Activated T-helper 1 cell treated with anti-CD3 and anti-CD28 coated beads, Interleukin-12 subunit alpha, Interleukin-12 subunit beta, Interleukin-2, Interleukin-4 antibody, amounts not matched to agents 30 ng/mL and 10 ng/mL and 1 ng/mL, durations not matched to agents 14 hours and 24 hours and 36 hours (primary cell): ENCODE data around the gene CCDC106. TPM values are rescaled to one million over a fixed set of nuclear protein-coding genes. Genes with fewer than 3 reads are reported as not detected.

Experiments used
- DNase-seq: peaks from one replicate; pipeline ENCODE4 v3.0.0; 2021; ENCODE audit warnings: low spot score
- H3K27ac Mint-ChIP-seq: one replicate; pipeline ENCODE4 v1.8.0; 2021; ENCODE audit warnings: mild to moderate bottlenecking, mixed read lengths
- H3K27me3 Mint-ChIP-seq: one replicate; pipeline ENCODE4 v1.8.0; 2022; ENCODE audit warnings: mild to moderate bottlenecking, moderate library complexity, mixed read lengths; ENCODE audit not compliant: insufficient read depth
- H3K36me3 Mint-ChIP-seq: one replicate; pipeline ENCODE4 v1.8.0; 2021; ENCODE audit warnings: low read depth, mixed read lengths
- H3K4me1 Mint-ChIP-seq: one replicate; pipeline ENCODE4 v1.8.0; 2021; ENCODE audit warnings: low read depth, mixed read lengths
- H3K4me3 Mint-ChIP-seq: one replicate; pipeline ENCODE4 v1.8.0; 2021; ENCODE audit warnings: mild to moderate bottlenecking, moderate library complexity, mixed read lengths
- H3K9me3 Mint-ChIP-seq: one replicate; pipeline ENCODE4 v1.8.0; 2021; ENCODE audit warnings: mixed read lengths
- intact Hi-C: fragments of 100-400 bp; cut with micrococcal nuclease; formaldehyde crosslinking; loops from one replicate; pipeline ENCODE4 v1.15.1; 2024
- total RNA-seq: library from RNA; stranded (reverse); gene quantifications from 2 replicates; pipeline ENCODE4 v1.2.3, GENCODE V29; 2022

Gene CCDC106
- total RNA-seq, 1 donor from 2014 or later, result 7.3 TPM

DNA sequence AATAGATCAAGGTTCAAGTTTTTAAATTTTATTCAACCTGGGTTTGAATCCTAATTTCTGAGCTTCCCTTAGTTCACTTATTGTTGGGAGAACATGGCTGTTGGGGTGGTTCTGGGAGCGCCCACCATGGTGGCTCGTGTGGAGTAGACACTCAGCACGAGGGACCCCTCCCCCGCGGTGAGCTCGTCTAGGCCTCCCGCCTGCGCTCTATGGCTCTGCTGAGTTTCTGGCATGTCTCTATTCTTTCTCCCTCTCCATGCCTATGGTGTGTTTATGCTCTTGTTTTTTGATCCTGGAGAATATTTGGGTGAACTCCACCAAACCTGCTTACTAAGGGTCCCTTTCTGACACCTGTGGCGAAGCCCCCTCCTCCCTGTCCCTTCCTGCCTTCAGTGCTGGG, 25.5 kb downstream of the CCDC106 start:
- intact Hi-C loops, result no loop called here
- H3K27ac Mint-ChIP-seq, result peak overlapping the region; percentile 72
- peaks cover 43% of the 10 kb centered on the region for H3K36me3 Mint-ChIP-seq
- DNase-seq, result no peak
- no peaks in the 10 kb centered on the region for H3K9me3 Mint-ChIP-seq
- no peaks in the 10 kb centered on the region for H3K27me3 Mint-ChIP-seq
- no peak overlapping the region for H3K4me3 Mint-ChIP-seq
- peaks cover 41% of the 10 kb centered on the region for H3K4me1 Mint-ChIP-seq

DNA sequence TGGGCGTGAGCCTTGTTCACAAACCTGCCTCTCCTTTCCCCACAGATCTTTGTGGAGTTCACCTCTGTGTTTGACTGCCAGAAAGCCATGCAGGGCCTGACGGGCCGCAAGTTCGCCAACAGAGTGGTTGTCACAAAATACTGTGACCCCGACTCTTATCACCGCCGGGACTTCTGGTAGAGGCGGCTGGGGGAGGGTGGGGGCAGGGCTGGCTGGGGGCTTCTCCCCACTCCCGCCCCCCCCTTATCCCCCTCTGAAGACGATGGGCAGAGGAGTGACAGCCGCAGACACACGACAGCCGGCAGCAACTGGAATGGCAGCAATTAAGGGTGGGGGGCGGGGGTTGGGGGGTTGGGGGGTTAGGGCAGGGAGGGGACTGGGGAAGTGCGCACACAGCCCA, 25.9 kb downstream of the CCDC106 start:
- intact Hi-C loops, result loop anchor here (2.0 kb wide), 1 partner anchor 39 kb away; no protein-coding TSS in a partner anchor
- peak overlapping the region; percentile 72 for H3K27ac Mint-ChIP-seq
- H3K4me3 Mint-ChIP-seq, result no peak overlapping the region
- peaks cover 47% of the 10 kb centered on the region for H3K36me3 Mint-ChIP-seq
- peaks cover 41% of the 10 kb centered on the region for H3K4me1 Mint-ChIP-seq
- H3K9me3 Mint-ChIP-seq, result no peaks in the 10 kb centered on the region
- no peak for DNase-seq
- H3K27me3 Mint-ChIP-seq, result no peaks in the 10 kb centered on the region

DNA sequence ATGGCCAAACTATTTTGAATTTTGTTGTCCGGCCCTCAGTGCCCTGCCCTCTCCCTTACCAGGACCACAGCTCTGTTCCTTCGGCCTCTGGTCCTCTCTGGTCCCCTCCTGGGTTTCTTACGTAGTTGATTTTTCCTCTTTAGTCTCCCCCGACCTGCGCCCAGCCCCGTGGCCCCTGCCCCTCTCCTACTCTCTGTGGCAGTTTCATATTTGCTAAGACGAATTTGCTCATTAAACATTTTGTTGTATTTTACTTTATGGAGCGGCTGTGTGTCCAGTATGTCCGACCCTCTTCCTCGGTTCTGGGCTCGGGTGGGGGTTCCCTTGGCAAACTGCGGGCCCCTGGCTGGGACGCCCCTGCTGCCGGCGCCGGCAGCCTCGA, 26.4 kb downstream of the CCDC106 start:
- Mint-ChIP-seq H3K4me1 (peaks cover 42% of the 10 kb centered on the region), H3K27me3 (no peaks in the 10 kb centered on the region)
- intact Hi-C loops, result loop anchor here (2.0 kb wide), 1 partner anchor 40 kb away; no protein-coding TSS in a partner anchor

DNA sequence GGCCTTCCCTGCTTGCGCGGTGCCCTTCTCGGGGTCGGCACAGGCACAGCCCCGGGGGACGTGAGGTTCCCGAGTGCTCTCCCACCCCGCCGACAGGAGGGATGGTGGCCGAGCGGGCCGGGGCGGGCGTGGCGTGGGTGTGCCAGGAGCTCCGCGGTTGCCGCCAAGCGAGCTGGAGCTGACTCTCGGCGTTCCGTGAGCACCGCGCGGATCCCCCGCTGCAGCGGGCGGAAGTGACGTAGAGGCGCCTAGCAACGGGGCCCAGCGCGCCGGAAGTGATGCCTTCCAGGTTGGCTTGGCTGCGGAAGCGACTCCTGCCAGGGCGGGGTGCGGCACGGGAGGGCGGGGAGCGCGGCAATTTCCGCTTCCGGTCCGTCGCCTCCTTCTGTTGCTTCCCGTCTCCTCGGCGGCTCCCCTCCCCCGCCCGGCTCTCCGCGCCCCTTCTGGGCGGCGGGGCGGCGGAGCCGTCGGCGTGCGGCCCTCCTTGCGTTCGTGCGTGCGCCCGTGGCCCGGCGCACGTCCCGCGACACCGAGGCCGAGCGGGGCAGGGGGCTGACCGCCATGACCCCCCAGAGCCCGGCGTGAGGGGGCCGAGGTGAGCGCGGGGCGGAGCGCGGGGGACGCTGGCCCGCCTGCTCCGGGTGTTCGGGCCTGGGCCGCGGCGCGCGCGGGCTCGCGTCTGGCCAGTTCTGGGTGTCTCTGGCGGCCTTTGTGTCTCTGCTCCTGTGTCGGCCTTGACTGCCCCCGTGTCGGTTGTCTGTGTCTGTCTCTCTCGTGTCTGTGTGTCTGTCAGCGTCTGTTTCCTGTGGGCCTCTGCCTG, 27.0 kb downstream of the CCDC106 start, which contains the start of gene EPN1:
TSS of gene EPN1 (plus strand) at position 386 of the 820 bp plus-strand sequence. CDS start 3,402 bp downstream, outside the sequence.
- H3K9me3 Mint-ChIP-seq, result no peaks in the 10 kb centered on the region
- no peaks in the 10 kb centered on the region for H3K27me3 Mint-ChIP-seq
- intact Hi-C loops, result loop anchor here (1.0 to 5.0 kb wide), 7 partner anchors 20 to 669 kb away; partner anchors contain the start of genes U2AF2, ZNF444, ZNF581 and ZNF787
- DNase-seq, result peak; percentile 94
- peak within 1 kb of the TSS; percentile 95 for H3K27ac Mint-ChIP-seq
- H3K4me3 Mint-ChIP-seq, result peak within 1 kb of the TSS; percentile 98
- peaks cover 47% of the 10 kb centered on the region for H3K4me1 Mint-ChIP-seq
- peaks cover 50% of the 10 kb centered on the region for H3K36me3 Mint-ChIP-seq

More for the DNA sequence above, 26.4 kb downstream of the CCDC106 start:
- DNase-seq, result no peak
- H3K36me3 Mint-ChIP-seq, result peaks cover 47% of the 10 kb centered on the region
- H3K9me3 Mint-ChIP-seq, result no peaks in the 10 kb centered on the region
- H3K4me3 Mint-ChIP-seq, result peak overlapping the region; percentile 40
- peak overlapping the region; percentile 73 for H3K27ac Mint-ChIP-seq

DNA sequence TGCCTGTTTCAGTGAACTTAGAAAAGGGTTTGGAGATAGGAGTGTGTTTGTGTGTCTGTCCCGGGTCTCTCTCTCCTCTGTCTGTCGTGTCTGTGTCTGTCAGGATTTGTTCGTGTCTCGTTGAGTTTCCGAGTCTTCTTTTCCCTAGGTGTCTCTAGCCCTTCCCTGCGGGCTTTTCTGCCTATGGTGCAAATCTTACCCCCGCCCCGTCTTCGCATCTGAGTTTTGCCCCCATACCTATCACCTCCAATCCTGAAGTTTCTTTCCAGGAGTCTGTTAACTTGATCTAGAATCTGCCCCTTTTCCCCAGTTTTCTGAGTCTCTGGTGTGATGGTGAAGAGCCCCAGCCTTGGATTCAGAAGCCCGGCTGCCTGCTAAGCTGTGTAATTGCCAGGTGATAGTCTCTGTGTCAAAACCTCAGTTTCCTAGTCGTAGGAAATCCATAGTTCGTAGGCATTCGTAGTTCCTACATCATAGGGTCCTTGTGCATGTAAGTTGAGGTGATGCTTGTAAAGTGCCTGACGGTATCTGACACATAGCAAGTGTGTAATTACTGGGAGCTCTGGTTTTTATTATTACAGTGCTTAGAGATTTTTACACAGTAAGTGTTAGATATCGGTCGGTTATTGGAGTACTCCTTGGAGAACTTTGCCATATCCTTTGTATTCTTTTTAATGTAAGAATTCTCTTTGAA, 27.8 kb downstream of the CCDC106 start:
- H3K4me1 Mint-ChIP-seq, result peaks cover 46% of the 10 kb centered on the region
- intact Hi-C loops, result loop anchor here (1.0 to 5.0 kb wide), 7 partner anchors 21 to 670 kb away; partner anchors contain the start of genes U2AF2, ZNF444, ZNF581 and ZNF787
- peaks cover 44% of the 10 kb centered on the region for H3K36me3 Mint-ChIP-seq
- H3K9me3 Mint-ChIP-seq, result no peaks in the 10 kb centered on the region
- H3K4me3 Mint-ChIP-seq, result peak overlapping the region; percentile 98
- H3K27ac Mint-ChIP-seq, result peak overlapping the region; percentile 95
- H3K27me3 Mint-ChIP-seq, result no peaks in the 10 kb centered on the region
- no peak for DNase-seq

DNA sequence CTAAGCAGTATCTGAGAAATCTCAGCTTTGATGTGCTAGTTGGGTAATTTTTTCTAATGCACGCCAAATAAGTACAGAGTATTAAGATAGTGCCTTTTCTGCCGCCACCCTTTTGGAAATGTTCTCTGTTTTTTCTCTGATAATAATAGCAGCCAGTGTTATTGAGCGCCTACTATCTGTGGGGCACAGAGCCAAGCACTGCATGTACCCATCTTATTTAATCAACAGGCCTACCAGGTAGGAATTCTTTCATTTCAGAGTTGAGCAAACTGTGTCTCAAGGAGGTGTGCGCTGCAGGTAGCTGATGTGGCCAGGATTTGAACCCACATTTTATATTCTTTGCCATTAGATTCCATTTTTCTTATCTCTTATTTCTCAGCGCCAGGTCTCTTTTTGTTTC, 28.4 kb downstream of the CCDC106 start:
- intact Hi-C loops, result loop anchor here (5.0 kb wide), 1 partner anchor 446 kb away; the partner anchor contains the start of gene ZNF787
- H3K4me3 Mint-ChIP-seq, result peak overlapping the region; percentile 98
- no peak for DNase-seq
- peaks cover 40% of the 10 kb centered on the region for H3K4me1 Mint-ChIP-seq
- peaks cover 41% of the 10 kb centered on the region for H3K36me3 Mint-ChIP-seq
- no peaks in the 10 kb centered on the region for H3K27me3 Mint-ChIP-seq
- peak overlapping the region; percentile 18 for H3K27ac Mint-ChIP-seq
- no peaks in the 10 kb centered on the region for H3K9me3 Mint-ChIP-seq

DNA sequence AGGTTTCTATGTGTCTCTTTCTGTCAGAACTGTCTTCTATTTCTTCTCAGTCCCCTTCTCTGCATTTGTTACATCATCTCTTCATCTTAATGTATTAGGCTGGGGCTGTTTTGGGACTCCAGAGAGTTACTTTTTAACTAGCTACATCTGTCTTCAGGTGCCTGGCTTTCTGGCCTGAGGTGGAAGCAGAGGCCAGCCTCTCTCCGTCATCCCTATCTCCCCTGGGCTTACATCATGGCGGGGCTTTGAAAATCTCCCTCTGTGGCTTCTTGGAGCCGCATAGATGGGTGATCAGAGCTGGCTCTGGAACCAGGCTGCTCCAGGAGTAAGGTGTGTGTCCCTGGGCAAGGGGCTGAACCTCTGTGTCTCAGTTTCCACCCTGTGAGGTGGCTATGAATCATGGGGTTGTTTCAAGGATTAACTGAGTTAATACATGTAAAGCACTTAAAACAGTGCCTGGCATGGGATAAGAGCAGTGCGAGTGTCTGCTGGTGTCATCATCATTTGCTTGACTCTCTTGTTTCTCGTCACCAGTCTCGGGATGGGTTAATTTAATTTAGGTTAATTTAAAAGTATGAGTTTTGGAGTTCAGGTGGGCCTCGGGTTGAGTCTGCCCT, 29.0 kb downstream of the CCDC106 start:
- peak overlapping the region; percentile 98 for H3K4me3 Mint-ChIP-seq
- H3K9me3 Mint-ChIP-seq, result no peaks in the 10 kb centered on the region
- H3K27ac Mint-ChIP-seq, result peak overlapping the region; percentile 18
- H3K36me3 Mint-ChIP-seq, result peaks cover 40% of the 10 kb centered on the region
- H3K27me3 Mint-ChIP-seq, result no peaks in the 10 kb centered on the region
- H3K4me1 Mint-ChIP-seq, result peaks cover 37% of the 10 kb centered on the region
- intact Hi-C loops, result loop anchor here (5.0 kb wide), 1 partner anchor 445 kb away; the partner anchor contains the start of gene ZNF787
- DNase-seq, result no peak

DNA sequence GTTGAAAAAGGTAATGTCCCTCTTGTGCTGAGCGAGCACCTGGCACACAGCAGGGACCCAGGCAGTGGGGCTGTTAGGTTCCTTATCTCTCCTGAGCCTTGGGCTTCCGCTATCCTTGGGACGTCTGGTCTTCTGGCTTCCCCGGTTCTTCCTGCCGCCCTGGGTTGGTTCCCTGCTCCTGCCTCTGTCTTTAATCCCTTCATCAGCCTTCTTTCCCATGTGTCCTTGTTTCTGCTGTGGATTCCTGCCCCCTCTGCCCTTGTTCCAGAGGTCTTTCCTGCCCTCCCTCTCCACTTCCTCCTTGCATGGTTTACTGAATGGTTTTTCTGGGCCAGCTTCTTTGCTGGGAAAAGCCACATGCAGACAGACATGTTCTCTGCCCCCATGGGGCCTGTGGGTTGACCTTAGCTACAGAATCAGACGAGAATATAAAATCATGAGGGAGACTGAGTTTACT, 29.6 kb downstream of the CCDC106 start:
- H3K27me3 Mint-ChIP-seq, result no peaks in the 10 kb centered on the region
- H3K4me3 Mint-ChIP-seq, result peak overlapping the region; percentile 60
- peak overlapping the region; percentile 67 for H3K27ac Mint-ChIP-seq
- no peaks in the 10 kb centered on the region for H3K9me3 Mint-ChIP-seq
- peaks cover 37% of the 10 kb centered on the region for H3K4me1 Mint-ChIP-seq
- DNase-seq, result no peak
- intact Hi-C loops, result loop anchor here (5.0 kb wide), 1 partner anchor 445 kb away; the partner anchor contains the start of gene ZNF787
- H3K36me3 Mint-ChIP-seq, result peaks cover 40% of the 10 kb centered on the region

DNA sequence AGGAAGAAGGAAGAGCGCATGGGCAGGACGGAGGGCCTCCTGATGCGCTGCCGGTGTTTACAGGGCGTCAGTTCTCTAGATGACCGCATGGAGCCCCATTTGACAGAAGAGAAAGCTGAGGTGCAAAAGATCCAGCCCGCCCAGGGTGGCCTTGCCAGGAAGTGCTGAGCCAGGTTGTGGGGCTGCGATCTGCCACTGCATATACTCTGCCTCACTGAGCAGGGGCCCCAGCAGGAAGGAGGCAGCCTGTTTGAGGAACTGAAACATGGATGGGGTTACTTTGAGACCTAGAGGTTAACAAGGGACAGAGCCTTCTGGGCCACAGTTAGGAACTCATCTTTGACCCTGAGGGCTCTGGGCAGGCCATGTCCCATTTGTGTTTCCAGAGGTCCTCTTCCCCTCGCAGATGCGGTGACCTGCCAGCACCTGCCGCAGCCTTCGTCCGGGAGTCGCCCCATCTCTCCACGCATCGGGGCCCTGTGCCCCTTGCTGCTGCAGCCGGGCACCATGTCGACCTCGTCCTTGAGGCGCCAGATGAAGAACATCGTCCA, 30.2 kb downstream of the CCDC106 start:
- Mint-ChIP-seq H3K4me3 (no peak overlapping the region), H3K27ac (no peak overlapping the region), H3K36me3 (peaks cover 39% of the 10 kb centered on the region), H3K9me3 (no peaks in the 10 kb centered on the region), H3K4me1 (peaks cover 37% of the 10 kb centered on the region), H3K27me3 (no peaks in the 10 kb centered on the region)
- DNase-seq, result no peak
- intact Hi-C loops, result loop anchor here (5.0 kb wide), 1 partner anchor 444 kb away; the partner anchor contains the start of gene ZNF787

DNA sequence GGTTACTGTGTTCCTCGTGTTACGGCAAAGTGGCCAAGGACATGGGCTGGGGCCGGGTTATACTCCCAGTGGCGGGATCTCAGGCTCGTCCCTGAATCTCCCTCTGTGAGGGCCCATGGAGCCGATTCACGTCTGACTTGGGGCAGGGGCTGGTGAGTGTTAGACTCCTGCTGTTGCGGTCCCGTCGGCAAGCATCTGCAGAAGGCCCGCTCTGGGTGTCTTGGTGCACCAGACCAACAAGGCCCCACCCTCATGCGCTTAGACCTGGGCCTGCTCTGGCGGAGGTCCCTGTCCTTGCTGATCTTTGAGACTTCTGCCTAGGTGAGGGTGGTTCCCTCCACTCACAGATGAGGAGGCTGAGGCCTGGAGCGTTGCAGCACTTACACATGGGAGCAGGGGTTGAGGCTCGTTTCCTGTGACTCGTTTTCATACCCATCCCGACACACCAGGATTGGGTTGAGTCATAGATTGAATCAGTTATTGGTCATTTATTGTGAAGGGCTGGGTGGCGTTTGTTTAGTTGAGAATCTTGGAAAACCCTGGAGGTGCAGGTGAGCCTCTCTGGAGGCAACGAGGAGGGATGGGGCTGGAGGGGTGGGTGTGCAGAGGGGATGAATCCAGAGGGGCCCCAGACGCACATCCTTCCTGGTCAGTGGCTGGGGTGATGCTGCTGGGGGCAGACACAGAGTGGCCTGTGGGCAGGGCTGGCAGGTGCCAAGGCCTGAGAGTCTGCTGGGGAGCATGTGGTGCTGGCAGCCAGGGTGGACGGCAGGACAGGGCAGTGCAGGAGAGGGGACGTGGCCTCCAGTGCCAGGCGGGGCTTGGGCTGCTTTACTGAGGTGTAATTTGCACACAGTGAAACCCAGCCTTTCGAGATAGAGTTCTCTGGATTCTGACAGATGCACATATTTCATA, 31.6 kb downstream of the CCDC106 start:
- H3K4me3 Mint-ChIP-seq, result no peak overlapping the region
- DNase-seq, result no peak
- intact Hi-C loops, result loop anchor here (5.0 kb wide), 1 partner anchor 443 kb away; the partner anchor contains the start of gene ZNF787
- H3K27me3 Mint-ChIP-seq, result no peaks in the 10 kb centered on the region
- peaks cover 32% of the 10 kb centered on the region for H3K36me3 Mint-ChIP-seq
- H3K4me1 Mint-ChIP-seq, result peaks cover 33% of the 10 kb centered on the region
- H3K27ac Mint-ChIP-seq, result no peak overlapping the region
- H3K9me3 Mint-ChIP-seq, result no peaks in the 10 kb centered on the region

DNA sequence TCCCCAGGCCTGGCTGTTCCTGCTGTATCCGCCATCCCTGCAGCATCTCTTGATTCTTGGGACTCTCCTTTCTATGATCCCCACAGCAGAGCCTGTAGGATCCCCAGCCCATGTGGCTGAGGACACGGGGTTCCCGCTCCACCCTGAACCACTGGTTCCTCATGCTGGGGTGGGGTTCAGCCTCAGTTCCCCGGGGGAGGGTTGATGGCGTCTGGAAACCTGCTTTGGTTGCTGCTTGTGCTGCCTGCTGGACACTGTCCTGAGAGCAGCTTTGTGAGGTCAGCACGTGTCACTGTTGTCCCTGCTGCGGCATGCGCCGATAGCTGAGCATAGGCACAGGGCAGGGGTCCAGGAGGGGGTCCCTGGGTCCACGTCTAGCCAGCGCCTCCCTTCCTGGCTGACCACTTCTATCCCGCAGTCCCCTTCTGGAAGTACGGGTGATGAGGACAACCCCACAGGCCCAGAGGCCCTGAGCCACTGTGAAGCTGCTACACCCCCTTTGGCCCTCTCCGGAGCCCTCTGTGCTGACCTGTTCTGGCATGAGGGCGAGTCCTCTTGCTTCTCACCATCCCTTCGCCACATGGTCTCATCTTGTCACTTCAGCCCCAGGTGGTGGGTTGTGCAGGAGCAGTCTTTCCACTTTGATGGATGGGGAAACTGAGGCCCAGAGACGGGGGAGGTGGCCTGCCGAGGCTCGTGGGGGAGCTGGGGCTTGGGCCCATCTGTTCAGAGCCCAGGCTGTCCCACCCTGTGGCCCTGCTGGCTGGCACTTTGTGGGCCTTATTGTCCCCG, 32.5 kb downstream of the CCDC106 start:
- Mint-ChIP-seq H3K9me3 (no peaks in the 10 kb centered on the region), H3K4me3 (no peak overlapping the region), H3K36me3 (peaks cover 31% of the 10 kb centered on the region), H3K27ac (no peak overlapping the region), H3K4me1 (peaks cover 32% of the 10 kb centered on the region), H3K27me3 (no peaks in the 10 kb centered on the region)
- DNase-seq, result no peak
- intact Hi-C loops, result no loop called here
